CD4-positive, alpha-beta T cell (primary cell): ENCODE data around the gene TEAD4. TPM values are rescaled to one million over a fixed set of nuclear protein-coding genes. Genes with fewer than 3 reads are reported as not detected.

Experiments
- ATAC-seq: fragments of 200-7000 bp; cut with Tn5 transposase; one replicate; pipeline ENCODE4 v1.10.0; 2022; ENCODE audit warnings: mild to moderate bottlenecking; ENCODE audit not compliant: poor library complexity
- CTCF ChIA-PET: fragments of 350-600 bp; sonication (Branson Sonifier 250); formaldehyde crosslinking; loops from one replicate; lab custom pipeline; 2021; ENCODE audit warnings: antibody characterized with exemption, inconsistent platforms; lab: Charles Lee
- POLR2A ChIA-PET: fragments of 350-600 bp; sonication (Branson Sonifier 250); formaldehyde crosslinking; loops from one replicate; lab custom pipeline; 2021; ENCODE audit warnings: antibody characterized with exemption, inconsistent platforms; lab: Charles Lee
- DNase-seq, 14 experiments: peaks; one replicate each; pipeline ENCODE4 v3.0.0-alpha.2; 2013 to 2020; ENCODE audit warnings: mixed read lengths in 2 of 14
- H3K27ac ChIP-seq, 2 donors: one replicate each; pipeline versions ENCODE4 v1.5.1 to v1.7.0; 2013; ENCODE audit warnings: low read length in 2 of 2, low read depth in 1 of 2, mild to moderate bottlenecking in 1 of 2
- H3K27me3 ChIP-seq, 2 experiments: 1 replicate in 1 of 2; 2 replicates in 1 of 2; pipeline versions ENCODE4 v1.6.1 to v1.7.0; 2013; ENCODE audit warnings: low read length in 2 of 2, control low read depth in 1 of 2, mild to moderate bottlenecking in 1 of 2, moderate library complexity in 1 of 2; ENCODE audit not compliant: insufficient read depth in 2 of 2, control insufficient read depth in 1 of 2
- H3K36me3 ChIP-seq: one replicate; pipeline ENCODE4 v1.6.1; 2013; ENCODE audit warnings: low read length, control low read depth; ENCODE audit not compliant: insufficient read depth
- H3K4me1 ChIP-seq: one replicate; pipeline ENCODE4 v1.6.1; 2013; ENCODE audit warnings: low read length, control low read depth; ENCODE audit not compliant: insufficient read depth
- H3K4me3 ChIP-seq: one replicate; pipeline ENCODE4 v1.5.1; 2013; ENCODE audit warnings: mild to moderate bottlenecking, low read length, moderate library complexity
- H3K9me3 ChIP-seq, 2 experiments: 1 replicate in 1 of 2; 2 replicates in 1 of 2; pipeline versions ENCODE4 v1.6.1 to v1.7.0; 2013; ENCODE audit warnings: low read length in 2 of 2, mild to moderate bottlenecking in 2 of 2, control low read depth in 1 of 2, moderate library complexity in 1 of 2; ENCODE audit not compliant: control insufficient read depth in 1 of 2, insufficient read depth in 1 of 2
- H3K27ac Mint-ChIP-seq: one replicate; pipeline ENCODE4 v1.8.0; 2020; ENCODE audit warnings: mixed read lengths
- H3K27me3 Mint-ChIP-seq: one replicate; pipeline ENCODE4 v1.8.0; 2021; ENCODE audit warnings: mixed read lengths
- H3K36me3 Mint-ChIP-seq: one replicate; pipeline ENCODE4 v1.8.0; 2021; ENCODE audit warnings: low read depth, mixed read lengths
- H3K4me1 Mint-ChIP-seq: one replicate; pipeline ENCODE4 v1.8.0; 2021; ENCODE audit warnings: low read depth, mixed read lengths
- H3K4me3 Mint-ChIP-seq: one replicate; pipeline ENCODE4 v1.8.0; 2020; ENCODE audit warnings: mild to moderate bottlenecking, mixed read lengths
- H3K9me3 Mint-ChIP-seq: one replicate; pipeline ENCODE4 v1.8.0; 2020; ENCODE audit warnings: mixed read lengths
- intact Hi-C, 2 experiments: fragments of 100-400 bp; cut with DNase I in 1 of 2; cut with micrococcal nuclease in 1 of 2; formaldehyde crosslinking; loops; one replicate each; pipeline versions ENCODE4 v1.15.1 to v1.9.0; 2023 to 2025; cut with DNase I, micrococcal nuclease
- total RNA-seq, 174 experiments: library from RNA in 2 of 174; stranded (reverse) in 2 of 174; gene quantifications; one replicate each; pipeline ENCODE4 v1.2.3 and lab custom pipeline; 2021 to 2026
- TF ChIP-seq, protein P1 (sequence below): fragments of 200-600 bp; IDR thresholded peaks from one replicate; pipeline ENCODE4 v1.8.0; 2022; ENCODE audit warnings: antibody characterized with exemption, mild to moderate bottlenecking

TEAD4 gene
- total RNA-seq, 2 experiments from 2014 or later, result not detected

DNA sequence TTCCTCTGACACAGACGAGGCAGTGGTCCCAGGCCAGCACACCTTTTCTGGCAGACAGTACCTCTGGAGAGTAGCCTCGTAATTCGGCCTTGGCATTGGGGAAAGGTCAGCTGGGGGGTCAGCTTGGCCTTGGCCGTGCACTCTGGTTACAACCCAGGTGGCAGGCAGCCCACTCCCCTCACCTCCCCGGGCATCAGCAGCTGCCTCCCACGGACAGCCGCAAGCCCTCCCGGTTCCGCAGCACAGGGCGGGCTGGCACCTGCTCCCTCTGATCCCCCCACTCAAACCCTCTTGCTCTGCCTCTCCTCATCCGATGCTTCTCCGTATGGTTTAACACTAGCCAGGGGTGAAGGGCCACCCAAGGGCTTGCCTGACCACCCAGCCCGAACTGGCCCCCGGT is 50.6 kb downstream of the TEAD4 start:
- ATAC-seq, result no peak
- intact Hi-C loops, result no loop called here

DNA sequence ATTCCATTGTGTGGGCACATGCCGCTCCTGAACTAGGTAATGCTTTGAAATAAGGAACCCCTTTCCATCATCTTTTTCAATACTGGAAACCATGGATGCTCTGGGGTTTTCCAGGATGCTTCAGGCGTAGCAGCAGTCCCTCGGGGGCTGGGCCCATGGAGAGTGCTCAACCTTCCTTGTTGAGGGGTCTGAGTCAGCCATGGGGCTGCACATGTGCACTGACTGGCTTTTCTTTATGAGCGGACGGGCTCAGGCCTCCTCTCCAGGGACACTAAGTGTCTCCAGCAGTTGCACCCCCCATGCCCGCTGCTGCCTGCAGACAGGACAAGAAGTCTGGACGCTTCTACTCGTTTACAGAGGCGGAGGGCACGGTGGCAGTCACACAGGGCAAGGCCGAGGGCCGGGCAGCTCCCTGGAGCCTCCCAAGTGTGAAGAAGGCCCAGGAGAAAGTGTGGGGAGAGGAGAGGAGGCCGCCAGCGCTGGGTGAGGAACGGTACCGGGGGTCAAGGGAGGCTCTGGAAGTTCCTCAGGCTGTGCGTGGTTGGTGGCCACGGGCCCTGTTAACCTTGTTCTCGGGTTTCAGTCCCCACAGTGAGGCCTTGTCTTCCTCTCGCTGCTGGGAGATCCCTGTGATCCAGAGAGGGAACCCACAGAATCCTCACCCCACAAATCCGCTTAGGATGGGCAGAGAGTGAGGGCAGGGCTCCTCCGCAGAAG is 51.2 kb downstream of the TEAD4 start:
- Mint-ChIP-seq H3K36me3 (no peaks in the 10 kb centered on the region), H3K4me3 (no peak overlapping the region), H3K9me3 (no peaks in the 10 kb centered on the region), H3K27me3 (no peaks in the 10 kb centered on the region), H3K4me1 (no peaks in the 10 kb centered on the region), H3K27ac (no peak overlapping the region)
- Histone ChIP-seq H3K4me3 (no peak overlapping the region), H3K36me3 (no peaks in the 10 kb centered on the region), H3K27me3 (peaks cover 0 to 3% of the 10 kb centered on the region in 2 experiments), H3K27ac (no peak overlapping the region), H3K9me3 (no peaks in the 10 kb centered on the region), H3K4me1 (no peaks in the 10 kb centered on the region)
- ATAC-seq (no peak), DNase-seq (no peak)
- ChIA-PET CTCF (no interaction called here), POLR2A (no interaction called here)
- TF ChIP-seq, protein P1, sequence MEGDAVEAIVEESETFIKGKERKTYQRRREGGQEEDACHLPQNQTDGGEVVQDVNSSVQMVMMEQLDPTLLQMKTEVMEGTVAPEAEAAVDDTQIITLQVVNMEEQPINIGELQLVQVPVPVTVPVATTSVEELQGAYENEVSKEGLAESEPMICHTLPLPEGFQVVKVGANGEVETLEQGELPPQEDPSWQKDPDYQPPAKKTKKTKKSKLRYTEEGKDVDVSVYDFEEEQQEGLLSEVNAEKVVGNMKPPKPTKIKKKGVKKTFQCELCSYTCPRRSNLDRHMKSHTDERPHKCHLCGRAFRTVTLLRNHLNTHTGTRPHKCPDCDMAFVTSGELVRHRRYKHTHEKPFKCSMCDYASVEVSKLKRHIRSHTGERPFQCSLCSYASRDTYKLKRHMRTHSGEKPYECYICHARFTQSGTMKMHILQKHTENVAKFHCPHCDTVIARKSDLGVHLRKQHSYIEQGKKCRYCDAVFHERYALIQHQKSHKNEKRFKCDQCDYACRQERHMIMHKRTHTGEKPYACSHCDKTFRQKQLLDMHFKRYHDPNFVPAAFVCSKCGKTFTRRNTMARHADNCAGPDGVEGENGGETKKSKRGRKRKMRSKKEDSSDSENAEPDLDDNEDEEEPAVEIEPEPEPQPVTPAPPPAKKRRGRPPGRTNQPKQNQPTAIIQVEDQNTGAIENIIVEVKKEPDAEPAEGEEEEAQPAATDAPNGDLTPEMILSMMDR, result no peak
- intact Hi-C loops, result no loop called here

More for the DNA sequence above, 50.6 kb downstream of the TEAD4 start:
- TF ChIP-seq, protein P1, result no peak
- no peaks in the 10 kb centered on the region for H3K4me1 ChIP-seq
- H3K4me1 Mint-ChIP-seq, result no peaks in the 10 kb centered on the region
- POLR2A ChIA-PET, result no interaction called here
- no peaks in the 10 kb centered on the region for H3K36me3 Mint-ChIP-seq
- H3K9me3 ChIP-seq, result no peaks in the 10 kb centered on the region
- no peak overlapping the region for H3K4me3 ChIP-seq
- no peak overlapping the region for H3K27ac Mint-ChIP-seq
- no peak overlapping the region for H3K4me3 Mint-ChIP-seq
- no peak overlapping the region for H3K27ac ChIP-seq
- peaks cover 0 to 2% of the 10 kb centered on the region in 2 experiments for H3K27me3 ChIP-seq
- H3K9me3 Mint-ChIP-seq, result no peaks in the 10 kb centered on the region
- CTCF ChIA-PET, result no interaction called here
- DNase-seq, result no peak
- H3K36me3 ChIP-seq, result no peaks in the 10 kb centered on the region
- no peaks in the 10 kb centered on the region for H3K27me3 Mint-ChIP-seq

- intact Hi-C loops, result no loop called here
- H3K27me3 Mint-ChIP-seq, result no peaks in the 10 kb centered on the region
These were observed 53.6 kb downstream of the TEAD4 start for GRCh38 chr12:3012786-3013185.

More at GRCh38 chr12:3012786-3013185, 53.6 kb downstream of the TEAD4 start:
- no peaks in the 10 kb centered on the region for H3K36me3 Mint-ChIP-seq
- Histone ChIP-seq H3K27ac (no peak overlapping the region), H3K36me3 (no peaks in the 10 kb centered on the region), H3K4me1 (no peaks in the 10 kb centered on the region), H3K9me3 (no peaks in the 10 kb centered on the region), H3K27me3 (peaks cover 0 to 3% of the 10 kb centered on the region in 2 experiments), H3K4me3 (no peak overlapping the region)
- POLR2A ChIA-PET, result interaction anchor here (0.6 kb wide), 1 partner anchor 721 kb away, joined by 4 read pairs; no protein-coding TSS in a partner anchor
- CTCF ChIA-PET, result no interaction called here
- no peaks in the 10 kb centered on the region for H3K4me1 Mint-ChIP-seq
- no peaks in the 10 kb centered on the region for H3K9me3 Mint-ChIP-seq
- TF ChIP-seq, protein P1, result no peak
- no peak overlapping the region for H3K27ac Mint-ChIP-seq
- H3K4me3 Mint-ChIP-seq, result no peak overlapping the region
- DNase-seq, result no peak
- ATAC-seq, result no peak
